Upper lobe of right lung (tissue), 1 donor: ENCODE measurements around the gene CARD10. TPM values are rescaled to one million over a fixed set of nuclear protein-coding genes. Genes with fewer than 3 reads are reported as not detected.
A peak's percentile ranks its signal among the peaks of the same experiment; 100 is the strongest.

Experiments
- ATAC-seq: fragments of 200-7000 bp; cut with Tn5 transposase; one replicate; pipeline ENCODE4 v1.9.1; 2020; ENCODE audit warnings: mild to moderate bottlenecking, moderate library complexity
- DNase-seq: peaks from one replicate; pipeline ENCODE4 v3.0.0-alpha.2; 2020
- H3K27ac ChIP-seq: fragments of 200-600 bp; one replicate; pipeline ENCODE4 v1.8.0; 2022
- H3K27me3 ChIP-seq: fragments of 200-600 bp; one replicate; pipeline ENCODE4 v1.8.0; 2022; ENCODE audit warnings: mild to moderate bottlenecking
- H3K36me3 ChIP-seq: fragments of 200-600 bp; one replicate; pipeline ENCODE4 v1.8.0; 2022
- H3K4me1 ChIP-seq: fragments of 200-600 bp; one replicate; pipeline ENCODE4 v1.8.0; 2022
- H3K4me3 ChIP-seq: fragments of 200-600 bp; one replicate; pipeline ENCODE4 v1.8.0; 2022; ENCODE audit warnings: mild to moderate bottlenecking
- H3K9me3 ChIP-seq: fragments of 200-600 bp; one replicate; pipeline ENCODE4 v1.8.0; 2022
- intact Hi-C: fragments of 100-400 bp; cut with DNase I; formaldehyde crosslinking; loops from one replicate; pipeline ENCODE4 v1.11.0; 2022
- total RNA-seq: library from RNA; stranded (reverse); fragmentation: NEBNext Ultra II Directional; extraction: Animal tissue kit (Norgen Biotek cat#: 25700); gene quantifications from one replicate; pipeline ENCODE4 v1.2.1, GENCODE V29; 2021
- TF ChIP-seq, protein P1 (sequence below): fragments of 200-600 bp; IDR thresholded peaks from one replicate; pipeline ENCODE4 v1.8.0; 2022; ENCODE audit warnings: antibody characterized with exemption
- donor health status: DM: no; HTN: yes; CAD: no; lungs with severe emphysema.

CARD10 gene
- total RNA-seq, 1 donor from 2014 or later, result 17.0 TPM

DNA sequence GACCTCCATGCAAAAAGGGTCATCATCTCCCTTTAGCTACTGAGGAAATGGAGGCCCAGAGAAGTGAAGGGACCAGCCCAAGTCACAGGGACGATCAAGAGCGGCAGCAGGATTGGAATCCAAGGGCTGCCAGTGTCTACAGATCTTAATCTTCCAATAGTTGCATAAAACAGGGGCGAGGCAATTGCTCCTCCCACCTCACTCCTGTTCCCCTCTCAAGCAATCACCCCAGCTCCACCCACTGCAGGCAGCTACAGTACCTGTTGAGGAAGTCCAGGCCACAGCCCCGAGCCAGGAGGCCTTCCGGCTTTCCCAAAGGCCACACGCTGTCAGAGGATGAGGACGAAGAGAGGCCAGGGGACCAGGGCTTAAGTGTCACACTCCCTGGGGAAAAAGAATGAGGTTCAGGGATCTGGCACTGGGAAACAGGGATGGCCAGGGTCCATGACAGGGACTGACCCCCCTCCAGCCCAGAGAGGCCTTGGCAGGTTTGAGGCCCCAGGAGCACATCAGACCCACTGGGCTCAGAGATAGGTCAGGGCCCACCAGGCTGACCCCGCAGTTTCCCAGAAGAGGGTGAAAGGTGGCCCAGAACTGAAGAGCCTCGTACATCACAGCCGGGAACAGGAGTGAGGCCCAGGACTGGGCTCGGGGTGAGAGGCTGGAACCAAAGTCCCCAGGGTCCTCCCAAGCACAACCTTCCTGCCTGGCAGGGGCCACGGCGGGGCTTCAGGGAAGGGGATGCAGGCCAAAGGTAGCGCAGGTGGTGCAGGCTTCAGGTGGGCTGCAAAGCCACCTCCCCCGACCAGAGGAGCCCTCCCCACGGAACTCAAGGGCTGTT, 16.7 kb downstream of the CARD10 start:
- TF ChIP-seq, protein P1, sequence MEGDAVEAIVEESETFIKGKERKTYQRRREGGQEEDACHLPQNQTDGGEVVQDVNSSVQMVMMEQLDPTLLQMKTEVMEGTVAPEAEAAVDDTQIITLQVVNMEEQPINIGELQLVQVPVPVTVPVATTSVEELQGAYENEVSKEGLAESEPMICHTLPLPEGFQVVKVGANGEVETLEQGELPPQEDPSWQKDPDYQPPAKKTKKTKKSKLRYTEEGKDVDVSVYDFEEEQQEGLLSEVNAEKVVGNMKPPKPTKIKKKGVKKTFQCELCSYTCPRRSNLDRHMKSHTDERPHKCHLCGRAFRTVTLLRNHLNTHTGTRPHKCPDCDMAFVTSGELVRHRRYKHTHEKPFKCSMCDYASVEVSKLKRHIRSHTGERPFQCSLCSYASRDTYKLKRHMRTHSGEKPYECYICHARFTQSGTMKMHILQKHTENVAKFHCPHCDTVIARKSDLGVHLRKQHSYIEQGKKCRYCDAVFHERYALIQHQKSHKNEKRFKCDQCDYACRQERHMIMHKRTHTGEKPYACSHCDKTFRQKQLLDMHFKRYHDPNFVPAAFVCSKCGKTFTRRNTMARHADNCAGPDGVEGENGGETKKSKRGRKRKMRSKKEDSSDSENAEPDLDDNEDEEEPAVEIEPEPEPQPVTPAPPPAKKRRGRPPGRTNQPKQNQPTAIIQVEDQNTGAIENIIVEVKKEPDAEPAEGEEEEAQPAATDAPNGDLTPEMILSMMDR, result no peak
- DNase-seq (peak; percentile 87), ATAC-seq (peak; percentile 76)
- H3K9me3 ChIP-seq, result no peaks in the 10 kb centered on the region
- no peaks in the 10 kb centered on the region for H3K27me3 ChIP-seq
- H3K4me1 ChIP-seq, result peaks cover 43% of the 10 kb centered on the region
- peak overlapping the region; percentile 71 for H3K27ac ChIP-seq
- H3K36me3 ChIP-seq, result no peaks in the 10 kb centered on the region
- intact Hi-C loops, result no loop called here
- H3K4me3 ChIP-seq, result no peak overlapping the region

DNA sequence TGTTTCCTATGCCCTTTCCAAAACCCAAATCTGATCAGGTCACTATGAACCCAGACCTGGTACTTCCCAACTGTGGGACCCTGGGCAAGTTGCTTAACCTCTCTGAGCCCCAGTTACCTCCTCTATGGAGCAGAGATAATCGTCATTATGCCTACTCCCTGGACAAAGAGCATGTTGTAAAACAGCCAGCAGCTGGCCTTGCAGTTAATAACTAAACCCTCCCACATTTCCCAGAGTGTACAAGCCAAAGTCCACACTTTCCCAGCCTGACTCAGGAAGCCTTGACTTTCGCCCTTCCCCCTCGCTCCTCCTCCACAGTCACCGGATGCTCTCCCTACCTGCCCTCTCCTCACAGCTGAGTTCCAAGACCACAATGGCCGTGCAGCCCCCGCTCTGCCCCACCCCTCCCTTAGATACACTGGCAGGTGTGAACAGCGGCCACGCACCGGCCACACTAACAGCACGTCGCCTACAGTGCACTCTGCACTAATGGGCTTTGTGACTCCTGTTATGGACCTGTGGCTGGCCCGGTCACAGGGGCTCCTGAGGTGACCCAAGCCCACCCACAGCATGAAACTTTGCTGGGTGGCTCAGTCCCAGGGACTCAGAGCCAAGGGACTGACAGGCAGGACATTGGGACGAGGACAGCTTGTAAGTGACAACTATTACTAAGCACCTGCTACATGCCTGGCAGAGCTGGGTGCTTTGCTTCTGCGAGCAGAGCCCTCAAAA, 17.4 kb downstream of the CARD10 start:
- peak; percentile 82 for DNase-seq
- Histone ChIP-seq H3K4me3 (no peak overlapping the region), H3K27ac (peak overlapping the region; percentile 71), H3K27me3 (no peaks in the 10 kb centered on the region), H3K4me1 (peaks cover 43% of the 10 kb centered on the region), H3K9me3 (no peaks in the 10 kb centered on the region), H3K36me3 (no peaks in the 10 kb centered on the region)
- TF ChIP-seq, protein P1, result no peak
- intact Hi-C loops, result no loop called here
- ATAC-seq, result peak; percentile 76

DNA sequence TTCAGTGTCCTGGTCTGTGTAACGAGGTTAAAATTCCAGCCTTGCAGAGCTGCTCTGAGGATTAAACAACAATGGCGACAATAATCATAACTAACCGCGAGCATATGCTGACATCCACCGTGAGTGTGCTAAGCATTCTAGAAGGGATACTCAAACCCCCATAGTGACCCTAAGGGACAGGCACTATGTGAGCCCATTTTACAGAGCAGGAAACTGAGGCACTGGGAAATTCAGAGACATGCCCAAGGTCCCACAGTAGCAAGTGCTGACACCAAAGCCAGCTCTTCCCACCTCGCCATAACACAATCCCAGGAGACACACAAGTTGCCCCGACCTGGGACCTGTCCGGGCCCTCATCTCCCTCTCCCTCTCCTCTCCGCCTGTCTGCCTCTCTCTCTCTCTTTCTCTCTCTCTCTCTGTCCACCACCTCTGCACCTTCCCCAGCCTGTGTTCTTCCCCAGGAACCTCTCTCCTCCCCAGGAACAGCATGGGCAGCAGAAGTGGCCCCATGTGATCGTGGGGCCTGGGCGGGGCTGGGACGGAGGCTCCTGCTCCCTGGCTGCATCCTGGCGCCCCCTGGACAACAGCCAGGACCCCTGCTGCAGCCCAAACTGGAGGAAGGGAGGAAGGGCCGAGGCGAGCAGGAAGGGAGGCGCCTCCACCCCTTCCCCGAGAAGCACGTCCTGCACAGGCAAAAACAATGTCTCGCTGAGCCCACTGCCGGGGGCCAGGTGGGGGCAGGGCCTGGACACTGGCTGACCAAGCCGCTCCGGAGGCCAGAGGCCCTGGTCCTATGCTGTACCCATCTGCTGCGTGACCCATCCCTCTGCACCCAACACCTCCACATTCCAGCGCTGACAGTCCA, 18.2 kb downstream of the CARD10 start:
- no peaks in the 10 kb centered on the region for H3K36me3 ChIP-seq
- H3K9me3 ChIP-seq, result no peaks in the 10 kb centered on the region
- DNase-seq (peak; percentile 76), ATAC-seq (peak; percentile 13)
- H3K27me3 ChIP-seq, result no peaks in the 10 kb centered on the region
- intact Hi-C loops, result no loop called here
- H3K4me1 ChIP-seq, result peaks cover 43% of the 10 kb centered on the region
- TF ChIP-seq, protein P1, result no peak
- peak overlapping the region; percentile 71 for H3K27ac ChIP-seq
- no peak overlapping the region for H3K4me3 ChIP-seq

DNA sequence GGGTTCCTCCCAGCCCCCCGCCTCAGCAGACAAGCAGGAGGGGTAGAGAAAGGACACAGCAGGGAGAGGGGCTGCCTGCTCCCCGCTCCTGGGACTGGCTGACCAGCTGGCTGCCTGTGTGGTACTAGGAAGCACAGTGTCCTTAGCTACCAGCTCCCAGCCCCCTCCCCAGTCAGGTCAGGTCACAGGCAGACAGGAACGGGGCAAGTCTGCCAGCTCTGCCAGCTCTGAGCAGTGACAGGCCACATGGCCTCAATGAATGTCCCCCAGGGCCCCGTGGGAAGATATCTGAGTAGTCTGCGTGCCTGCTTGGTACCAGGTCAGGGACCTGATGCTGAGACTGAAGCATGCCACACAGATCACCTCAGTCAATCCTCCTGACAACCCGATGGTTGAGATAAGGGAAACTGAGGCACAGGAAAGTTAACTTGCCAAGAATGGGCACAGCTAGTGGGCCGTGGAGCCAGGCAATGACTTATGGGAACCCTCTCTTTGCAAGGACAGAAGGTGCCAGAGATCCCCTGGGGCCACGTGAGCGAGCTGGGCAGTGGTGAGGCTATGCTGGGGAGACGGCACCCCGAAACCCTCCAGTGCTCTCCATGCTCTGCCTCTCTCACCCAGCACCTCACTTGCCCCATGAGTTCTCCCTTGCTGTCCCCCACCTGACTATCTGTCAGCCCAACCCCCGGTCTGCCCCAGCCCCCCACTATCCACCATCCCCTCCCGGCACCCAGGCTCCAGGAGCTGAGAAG, 19.2 kb downstream of the CARD10 start:
- ATAC-seq (no peak), DNase-seq (no peak)
- no peak overlapping the region for H3K4me3 ChIP-seq
- intact Hi-C loops, result no loop called here
- TF ChIP-seq, protein P1, result no peak
- no peaks in the 10 kb centered on the region for H3K36me3 ChIP-seq
- H3K9me3 ChIP-seq, result no peaks in the 10 kb centered on the region
- H3K27me3 ChIP-seq, result no peaks in the 10 kb centered on the region
- H3K4me1 ChIP-seq, result peaks cover 43% of the 10 kb centered on the region
- no peak overlapping the region for H3K27ac ChIP-seq
